B cell (primary cell): ENCODE measurements around the gene PRDM15. TPM values are rescaled to one million over a fixed set of nuclear protein-coding genes. Genes with fewer than 3 reads are reported as not detected.

Experiments used
- ATAC-seq: fragments of 200-7000 bp; cut with Tn5 transposase; one replicate; pipeline ENCODE4 v1.10.0; 2021; ENCODE audit warnings: low read depth, mild to moderate bottlenecking, moderate number of reproducible peaks, moderate library complexity
- CTCF ChIA-PET: fragments of 350-600 bp; sonication (Branson Sonifier 250); formaldehyde crosslinking; loops from one replicate; lab custom pipeline; 2021; ENCODE audit warnings: antibody characterized with exemption, inconsistent platforms; lab: Charles Lee
- POLR2A ChIA-PET: fragments of 350-600 bp; sonication (Branson Sonifier 250); formaldehyde crosslinking; loops from one replicate; lab custom pipeline; 2021; ENCODE audit warnings: antibody characterized with exemption; lab: Charles Lee
- DNase-seq: peaks from one replicate; pipeline ENCODE4 v3.0.0; 2013
- H2AFZ ChIP-seq: 2 replicates; pipeline ENCODE4 v1.6.1; 2012; ENCODE audit warnings: mild to moderate bottlenecking, low read depth, low read length; ENCODE audit not compliant: insufficient read depth, poor library complexity, severe bottlenecking
- H3K27ac ChIP-seq, 2 donors: 1 replicate in 1 of 2; 2 replicates in 1 of 2; pipeline ENCODE4 v1.5.1; 2012 to 2013; ENCODE audit warnings: low read length in 2 of 2, mild to moderate bottlenecking in 2 of 2, moderate library complexity in 1 of 2
- H3K27me3 ChIP-seq, 4 experiments: fragments of 200-600 bp in 1 of 4; sonication (generic) in 1 of 4; replicated peaks in 1 of 4; 1 replicate in 2 of 4; 2 replicates in 2 of 4; pipeline versions ENCODE4 v1.6.1 to v1.7.0; 2013 to 2016; ENCODE audit warnings: low read length in 3 of 4, mild to moderate bottlenecking in 2 of 4, mixed read lengths in 1 of 4, moderate library complexity in 1 of 4; ENCODE audit not compliant: insufficient read depth in 4 of 4, control insufficient read depth in 3 of 4; ENCODE audit errors: control extremely low read depth in 1 of 4
- H3K36me3 ChIP-seq, 2 experiments: replicated peaks in 1 of 2; 1 replicate in 1 of 2; 2 replicates in 1 of 2; pipeline versions ENCODE4 v1.6.1 to v1.7.1; 2013; ENCODE audit warnings: low read length in 1 of 2; ENCODE audit not compliant: insufficient read depth in 2 of 2, control insufficient read depth in 1 of 2; ENCODE audit errors: control extremely low read depth in 1 of 2, extremely low read depth in 1 of 2
- H3K4me1 ChIP-seq, 2 donors: fragments of 200-600 bp in 1 of 2; sonication (generic) in 1 of 2; 1 replicate in 1 of 2; 2 replicates in 1 of 2; pipeline versions ENCODE4 v1.5.1 to v1.6.1; 2013 to 2017; ENCODE audit warnings: low read length in 2 of 2; ENCODE audit not compliant: control insufficient read depth in 2 of 2, insufficient read depth in 2 of 2
- H3K4me2 ChIP-seq: replicated peaks from 2 replicates; pipeline ENCODE3; 2012; ENCODE audit warnings: mild to moderate bottlenecking, low read depth, low read length; ENCODE audit not compliant: poor library complexity, severe bottlenecking
- H3K4me3 ChIP-seq, 5 experiments: fragments of 200-600 bp in 1 of 5; sonication (generic) in 1 of 5; 1 replicate in 3 of 5; 2 replicates in 2 of 5; pipeline versions ENCODE4 v1.5.1 to v1.7.0; 2011 to 2016; ENCODE audit warnings: low read length in 4 of 5, mild to moderate bottlenecking in 4 of 5, low read depth in 2 of 5, control low read depth in 1 of 5, moderate library complexity in 1 of 5; ENCODE audit not compliant: insufficient read depth in 1 of 5; ENCODE audit errors: control extremely low read depth in 1 of 5, extremely low read depth in 1 of 5
- H3K79me2 ChIP-seq: fragments of 200-600 bp; sonication (generic); one replicate; pipeline ENCODE4 v1.6.0; 2016; ENCODE audit warnings: low read length; ENCODE audit not compliant: control insufficient read depth, insufficient read depth
- H3K9ac ChIP-seq: fragments of 200-600 bp; sonication (generic); 2 replicates; pipeline ENCODE4 v1.6.1; 2017; ENCODE audit warnings: mild to moderate bottlenecking, low read length, moderate library complexity
- H3K9me3 ChIP-seq, 3 donors: one replicate each; pipeline versions ENCODE4 v1.6.1 to v1.7.1; 2013; ENCODE audit warnings: low read length in 2 of 3; ENCODE audit not compliant: control insufficient read depth in 2 of 3, insufficient read depth in 1 of 3; ENCODE audit errors: control extremely low read depth in 1 of 3
- H4K20me1 ChIP-seq: 2 replicates; pipeline ENCODE4 v1.6.0; 2012; ENCODE audit warnings: mild to moderate bottlenecking, low read length; ENCODE audit not compliant: insufficient read depth, control insufficient read depth, poor library complexity, severe bottlenecking
- H3K27ac Mint-ChIP-seq: one replicate; pipeline ENCODE4 v1.8.0; 2021; ENCODE audit warnings: mixed read lengths
- H3K27me3 Mint-ChIP-seq: one replicate; pipeline ENCODE4 v1.8.0; 2021; ENCODE audit warnings: mixed read lengths
- H3K4me1 Mint-ChIP-seq: one replicate; pipeline ENCODE4 v1.8.0; 2021; ENCODE audit warnings: mixed read lengths
- H3K4me3 Mint-ChIP-seq: one replicate; pipeline ENCODE4 v1.8.0; 2021; ENCODE audit warnings: mixed read lengths
- H3K9me3 Mint-ChIP-seq: one replicate; pipeline ENCODE4 v1.8.0; 2022; ENCODE audit warnings: mixed read lengths; ENCODE audit not compliant: insufficient read depth
- CTCF ChIP-seq: fragments of 200-600 bp; IDR thresholded peaks from one replicate; pipeline ENCODE4 v1.8.0; 2022; ENCODE audit warnings: antibody characterized with exemption, mild to moderate bottlenecking
- EZH2 ChIP-seq: IDR thresholded peaks from 2 replicates; pipeline ENCODE4 v1.6.1; 2012; ENCODE audit warnings: borderline replicate concordance, low read depth, mild to moderate bottlenecking, moderate library complexity, low read length; ENCODE audit not compliant: insufficient read depth, poor library complexity, severe bottlenecking
- WGBS: methylation state at CpG from one replicate; pipeline ENCODE4 v1.1.5; 2013; ENCODE audit warnings: missing lambda C conversion rate; ENCODE audit not compliant: insufficient coverage; 5-methylcytosine and 5-hydroxymethylcytosine counted together
- intact Hi-C: fragments of 100-400 bp; cut with micrococcal nuclease; formaldehyde crosslinking; loops from one replicate; pipeline ENCODE4 v1.10.0; 2022
- polyA plus RNA-seq: library from polyadenylated mRNA; depleted of rRNA; stranded (reverse); fragments of >200 nt; gene quantifications from 2 replicates; pipeline ENCODE4 v1.2.3, GENCODE V29; 2012
- total RNA-seq, 2 donors: library from RNA; stranded (reverse); fragments of 120-200 nt in 1 of 2; gene quantifications; 1 replicate in 1 of 2; 2 replicates in 1 of 2; pipeline versions ENCODE4 v1.2.3 to v1.2.4, GENCODE V29; 2013 to 2022

The PRDM15 gene
- total and polyA plus RNA-seq, 2 donors (not counting 1 experiment from before 2014, with no cell fraction given), result 21.3 to 29.2 TPM

GRCh38 chr21:41827951-41828883, 50.9 kb downstream of the PRDM15 start:
- no peak overlapping the region for H3K27ac ChIP-seq
- WGBS, result 94% methylated on average over 39 of the region's 42 CpGs

More at GRCh38 chr21:41827951-41828883, 50.9 kb downstream of the PRDM15 start:
- Histone ChIP-seq H3K4me2 (no peak overlapping the region), H3K9ac (no peak overlapping the region), H3K4me3 (no peak overlapping the region), H3K79me2 (no peaks in the 10 kb centered on the region), H2AFZ (no peak overlapping the region), H3K36me3 (peaks cover 0 to 19% of the 10 kb centered on the region in 2 experiments), H3K4me1 (peaks cover 0 to 6% of the 10 kb centered on the region in 2 donors), H4K20me1 (no peaks in the 10 kb centered on the region), H3K27me3 (no peaks in the 10 kb centered on the region), H3K9me3 (no peaks in the 10 kb centered on the region)
- Mint-ChIP-seq H3K4me1 (peaks cover 10% of the 10 kb centered on the region), H3K27me3 (no peaks in the 10 kb centered on the region), H3K9me3 (no peaks in the 10 kb centered on the region), H3K27ac (no peak overlapping the region), H3K4me3 (no peak overlapping the region)
- intact Hi-C loops, result no loop called here
- ATAC-seq (no peak), DNase-seq (no peak)
- POLR2A ChIA-PET, result interaction anchor here (0.6 kb wide), 1 partner anchor 127 kb away, joined by 6 read pairs; no protein-coding TSS in a partner anchor
- CTCF ChIA-PET, result interaction anchor here (0.6 to 2.4 kb wide), 2 partner anchors 290 to 333 kb away, joined by 3 to 8 read pairs; no protein-coding TSS in a partner anchor
- TF ChIP-seq CTCF (no peak), EZH2 (no peak)
